HEK293T (cell line): ENCODE measurements around the gene PYY.
"Not testable (repeated sequence)": the region's sequence is repeated elsewhere in the genome, so short reads cannot be mapped to it uniquely, and the experiment has no call there.

Source experiments
- ARNT ChIP-seq: fragments of 450-650 bp; IDR thresholded peaks from 2 replicates; pipeline ENCODE4 v1.6.1; 2017; ENCODE audit warnings: mild to moderate bottlenecking
- BHLHE40 ChIP-seq: fragments of 450-650 bp; IDR thresholded peaks from 2 replicates; pipeline ENCODE4 v1.6.1; 2016; ENCODE audit warnings: mild to moderate bottlenecking, moderate library complexity, borderline replicate concordance
- CTBP1 ChIP-seq: fragments of 450-650 bp; IDR thresholded peaks from 2 replicates; pipeline ENCODE4 v1.6.1; 2016; ENCODE audit warnings: borderline replicate concordance
- ELF4 ChIP-seq: fragments of 450-650 bp; IDR thresholded peaks from 2 replicates; pipeline ENCODE4 v1.6.1; 2017; ENCODE audit warnings: antibody characterized with exemption
- FOXA1 ChIP-seq: fragments of 450-650 bp; IDR thresholded peaks from 2 replicates; pipeline ENCODE4 v1.6.1; 2016; ENCODE audit warnings: mild to moderate bottlenecking
- FOXK2 ChIP-seq: fragments of 450-650 bp; IDR thresholded peaks from 2 replicates; pipeline ENCODE4 v1.6.1; 2016; ENCODE audit warnings: mild to moderate bottlenecking
- FOXM1 ChIP-seq: fragments of 450-650 bp; IDR thresholded peaks from 2 replicates; pipeline ENCODE4 v1.6.1; 2017; ENCODE audit warnings: mild to moderate bottlenecking, borderline replicate concordance
- L3MBTL2 ChIP-seq: fragments of 450-650 bp; conservative IDR thresholded peaks from 2 replicates; pipeline ENCODE4 v1.6.1; 2016; ENCODE audit warnings: mild to moderate bottlenecking
- NFRKB ChIP-seq: fragments of 450-650 bp; IDR thresholded peaks from 2 replicates; pipeline ENCODE4 v1.6.1; 2016; ENCODE audit warnings: mild to moderate bottlenecking, moderate library complexity
- SP1 ChIP-seq: fragments of 450-650 bp; IDR thresholded peaks from 2 replicates; pipeline ENCODE4 v1.6.1; 2017
- SUZ12 ChIP-seq: fragments of 450-650 bp; IDR thresholded peaks from 2 replicates; pipeline ENCODE4 v1.6.1; 2016; ENCODE audit warnings: mild to moderate bottlenecking
- TARDBP ChIP-seq: fragments of 450-650 bp; IDR thresholded peaks from 2 replicates; pipeline ENCODE4 v1.6.1; 2016
- ZNF384 ChIP-seq: fragments of 450-650 bp; IDR thresholded peaks from 2 replicates; pipeline ENCODE4 v1.6.1; 2016
- TF ChIP-seq, protein P1 (sequence below): fragments of 450-650 bp; IDR thresholded peaks from 2 replicates; pipeline ENCODE4 v1.6.1; 2016

GRCh38 chr17:43927929-43928328, 25.8 kb downstream of the PYY start:
- TF ChIP-seq SUZ12, FOXK2, ELF4, L3MBTL2, FOXA1, NFRKB, CTBP1, BHLHE40, SP1, FOXM1, TARDBP, ARNT, ZNF384: not testable (repeated sequence)
- TF ChIP-seq, protein P1, sequence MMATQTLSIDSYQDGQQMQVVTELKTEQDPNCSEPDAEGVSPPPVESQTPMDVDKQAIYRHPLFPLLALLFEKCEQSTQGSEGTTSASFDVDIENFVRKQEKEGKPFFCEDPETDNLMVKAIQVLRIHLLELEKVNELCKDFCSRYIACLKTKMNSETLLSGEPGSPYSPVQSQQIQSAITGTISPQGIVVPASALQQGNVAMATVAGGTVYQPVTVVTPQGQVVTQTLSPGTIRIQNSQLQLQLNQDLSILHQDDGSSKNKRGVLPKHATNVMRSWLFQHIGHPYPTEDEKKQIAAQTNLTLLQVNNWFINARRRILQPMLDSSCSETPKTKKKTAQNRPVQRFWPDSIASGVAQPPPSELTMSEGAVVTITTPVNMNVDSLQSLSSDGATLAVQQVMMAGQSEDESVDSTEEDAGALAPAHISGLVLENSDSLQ = not testable (repeated sequence)
